T-cell (primary cell): Measurements from ENCODE around the gene LAMA3. TPM values are rescaled to one million over a fixed set of nuclear protein-coding genes. Genes with fewer than 3 reads are reported as not detected.
"Not testable (repeated sequence)": the region's sequence is repeated elsewhere in the genome, so short reads cannot be mapped to it uniquely, and the experiment has no call there.

Experiments used
- ATAC-seq, 4 experiments: fragments of 200-7000 bp in 3 of 4; fragments of 150-1000 bp in 1 of 4; cut with Tn5 transposase; replicated peaks in 1 of 4; 1 replicate in 3 of 4; 2 replicates in 1 of 4; pipeline ENCODE4 v1.10.0; 2021; ENCODE audit warnings: moderate library complexity in 3 of 4, mild to moderate bottlenecking in 2 of 4, moderate number of reproducible peaks in 1 of 4
- CTCF ChIA-PET, 2 donors: fragments of 300-600 bp; sonication (Branson Sonifier 250); formaldehyde crosslinking; loops; one replicate each; lab custom pipeline; 2022; ENCODE audit warnings: antibody characterized with exemption in 2 of 2; lab: Charles Lee
- POLR2A ChIA-PET, 2 donors: fragments of 300-600 bp; sonication (Branson Sonifier 250); formaldehyde crosslinking; loops; one replicate each; lab custom pipeline; 2022; ENCODE audit warnings: antibody characterized with exemption in 2 of 2; lab: Charles Lee
- DNase-seq, 35 experiments: peaks; one replicate each; pipeline versions ENCODE4 v3.0.0 to v3.0.0-alpha.2; 2013 to 2023
- H3K27ac ChIP-seq: one replicate; pipeline ENCODE4 v1.5.1; 2013; ENCODE audit warnings: low read length
- H3K27me3 ChIP-seq, 2 experiments: replicated peaks in 1 of 2; 1 replicate in 1 of 2; 2 replicates in 1 of 2; pipeline versions ENCODE4 v1.6.1 to v1.7.0; 2013; ENCODE audit warnings: low read length in 1 of 2, mixed read lengths in 1 of 2; ENCODE audit not compliant: control insufficient read depth in 2 of 2, insufficient read depth in 2 of 2; ENCODE audit errors: extremely low read depth in 1 of 2
- H3K36me3 ChIP-seq, 2 donors: 1 replicate in 1 of 2; 2 replicates in 1 of 2; pipeline versions ENCODE4 v1.6.1 to v1.7.0; 2013; ENCODE audit warnings: low read length in 1 of 2; ENCODE audit not compliant: control insufficient read depth in 2 of 2, insufficient read depth in 1 of 2; ENCODE audit errors: extremely low read depth in 1 of 2
- H3K4me1 ChIP-seq, 2 experiments: 1 replicate in 1 of 2; 2 replicates in 1 of 2; pipeline versions ENCODE4 v1.6.1 to v1.7.0; 2013; ENCODE audit warnings: low read length in 2 of 2, mixed read lengths in 1 of 2; ENCODE audit not compliant: insufficient read depth in 2 of 2, control insufficient read depth in 1 of 2; ENCODE audit errors: extremely low read depth in 1 of 2
- H3K4me3 ChIP-seq, 2 donors: 1 replicate in 1 of 2; 2 replicates in 1 of 2; pipeline versions ENCODE4 v1.5.1 to v1.7.0; 2013; ENCODE audit warnings: mild to moderate bottlenecking in 2 of 2, low read length in 1 of 2, moderate library complexity in 1 of 2; ENCODE audit not compliant: control insufficient read depth in 1 of 2; ENCODE audit errors: extremely low read depth in 1 of 2
- H3K9me3 ChIP-seq: 2 replicates; pipeline ENCODE4 v1.7.0; 2013
- H3K27ac Mint-ChIP-seq, 2 donors: one replicate each; pipeline ENCODE4 v1.8.0; 2020 to 2021; ENCODE audit warnings: mild to moderate bottlenecking in 2 of 2, mixed read lengths in 2 of 2
- H3K27me3 Mint-ChIP-seq, 2 donors: one replicate each; pipeline ENCODE4 v1.8.0; 2021 to 2022; ENCODE audit warnings: mixed read lengths in 2 of 2
- H3K36me3 Mint-ChIP-seq: one replicate; pipeline ENCODE4 v1.8.0; 2021; ENCODE audit warnings: mixed read lengths
- H3K4me1 Mint-ChIP-seq, 3 donors: one replicate each; pipeline ENCODE4 v1.8.0; 2020 to 2022; ENCODE audit warnings: mixed read lengths in 3 of 3, mild to moderate bottlenecking in 1 of 3
- H3K4me3 Mint-ChIP-seq, 3 donors: one replicate each; pipeline ENCODE4 v1.8.0; 2020 to 2022; ENCODE audit warnings: mild to moderate bottlenecking in 3 of 3, mixed read lengths in 3 of 3, moderate library complexity in 3 of 3
- H3K9me3 Mint-ChIP-seq, 3 donors: one replicate each; pipeline ENCODE4 v1.8.0; 2020 to 2022; ENCODE audit warnings: mixed read lengths in 3 of 3
- WGBS: methylation state at CpG from one replicate; pipeline ENCODE4 v1.1.5; 2013; ENCODE audit warnings: missing lambda C conversion rate; ENCODE audit not compliant: insufficient coverage; 5-methylcytosine and 5-hydroxymethylcytosine counted together
- total RNA-seq, 35 experiments: library from RNA in 6 of 35; stranded (reverse) in 6 of 35; fragments of 120-200 nt in 1 of 35; gene quantifications; one replicate each; pipeline versions ENCODE4 v1.2.1 to v1.2.4 and lab custom pipeline; 2013 to 2026

Gene LAMA3
- total RNA-seq, 5 donors from 2014 or later (not counting 1 experiment from before 2014, with no cell fraction given): 0.20 to 0.44 (median 0.26) TPM; not detected in 2

- H3K27ac Mint-ChIP-seq, CTCF ChIA-PET, H3K27me3 Mint-ChIP-seq, H3K36me3 Mint-ChIP-seq, H3K9me3 Mint-ChIP-seq, H3K4me3 Mint-ChIP-seq, H3K9me3 ChIP-seq, H3K27ac ChIP-seq, H3K4me3 ChIP-seq, DNase-seq, H3K27me3 ChIP-seq, POLR2A ChIA-PET, H3K36me3 ChIP-seq, ATAC-seq: not testable (repeated sequence)
- H3K4me1 Mint-ChIP-seq: peaks cover 16 to 22% (median 17%) of the 10 kb centered on the region in 3 donors
- peaks cover 12 to 22% of the 10 kb centered on the region in 2 experiments for H3K4me1 ChIP-seq
- 80% methylated on average over 1 of the region's 8 CpGs for WGBS
These were observed 26.8 kb downstream of the LAMA3 start for GRCh38 chr18:23716079-23716478.

GRCh38 chr18:23716516-23716915, 27.3 kb downstream of the LAMA3 start:
- H3K36me3 ChIP-seq: no peaks in the 10 kb centered on the region
- H3K27me3 Mint-ChIP-seq: peaks cover under 1% of the 10 kb centered on the region in 2 donors
- no peak for DNase-seq
- peaks cover 12 to 18% of the 10 kb centered on the region in 2 experiments for H3K4me1 ChIP-seq
- no peak for ATAC-seq
- no peaks in the 10 kb centered on the region for H3K9me3 Mint-ChIP-seq
- WGBS: 60% methylated on average over 1 of the region's 3 CpGs
- H3K4me1 Mint-ChIP-seq: peaks cover 16 to 22% (median 17%) of the 10 kb centered on the region in 3 donors
- no peak overlapping the region for H3K27ac ChIP-seq
- no peak overlapping the region for H3K27ac Mint-ChIP-seq
- H3K36me3 Mint-ChIP-seq: no peaks in the 10 kb centered on the region
- H3K4me3 ChIP-seq: no peak overlapping the region
- no peaks in the 10 kb centered on the region for H3K9me3 ChIP-seq
- ChIA-PET POLR2A (no interaction called here), CTCF (no interaction called here)
- H3K27me3 ChIP-seq: no peaks in the 10 kb centered on the region
- H3K4me3 Mint-ChIP-seq: no peak overlapping the region

GRCh38 chr18:23716966-23717365, 27.7 kb downstream of the LAMA3 start:
- H3K27ac ChIP-seq: no peak overlapping the region
- no peaks in the 10 kb centered on the region for H3K27me3 ChIP-seq
- ATAC-seq (no peak), DNase-seq (no peak)
- peaks cover 11 to 14% of the 10 kb centered on the region in 2 experiments for H3K4me1 ChIP-seq
- H3K9me3 ChIP-seq: no peaks in the 10 kb centered on the region
- no peak overlapping the region for H3K4me3 Mint-ChIP-seq
- peaks cover 2 to 5% of the 10 kb centered on the region in 2 donors for H3K27me3 Mint-ChIP-seq
- H3K9me3 Mint-ChIP-seq: no peaks in the 10 kb centered on the region
- H3K27ac Mint-ChIP-seq: no peak overlapping the region
- POLR2A ChIA-PET: no interaction called here
- CTCF ChIA-PET: interaction anchor here in 1 of 2 donors (0.8 kb wide), 1 partner anchor 14 kb away, joined by 3 read pairs; no protein-coding TSS in a partner anchor
- no peak overlapping the region for H3K4me3 ChIP-seq
- H3K36me3 ChIP-seq: no peaks in the 10 kb centered on the region
- H3K4me1 Mint-ChIP-seq: peaks cover 13 to 22% (median 14%) of the 10 kb centered on the region in 3 donors
- no peaks in the 10 kb centered on the region for H3K36me3 Mint-ChIP-seq

GRCh38 chr18:23718243-23718720, 29.0 kb downstream of the LAMA3 start:
- peaks cover under 1 to 2% of the 10 kb centered on the region in 2 experiments for H3K4me1 ChIP-seq
- ChIA-PET CTCF (no interaction called here), POLR2A (no interaction called here)
- Mint-ChIP-seq H3K27ac (no peak overlapping the region), H3K4me3 (no peak overlapping the region), H3K4me1 (peaks cover 2 to 9% (median 3%) of the 10 kb centered on the region in 3 donors), H3K27me3 (peaks cover 2 to 8% of the 10 kb centered on the region in 2 donors), H3K36me3 (no peaks in the 10 kb centered on the region), H3K9me3 (no peaks in the 10 kb centered on the region)
- no peaks in the 10 kb centered on the region for H3K27me3 ChIP-seq
- no peaks in the 10 kb centered on the region for H3K9me3 ChIP-seq
- no peak overlapping the region for H3K4me3 ChIP-seq
- DNase-seq: no peak
- ATAC-seq: no peak
- H3K27ac ChIP-seq: no peak overlapping the region
- 73% methylated on average over 3 of the region's 5 CpGs for WGBS
- H3K36me3 ChIP-seq: no peaks in the 10 kb centered on the region

- CTCF ChIA-PET: no interaction called here
- Mint-ChIP-seq H3K36me3 (no peaks in the 10 kb centered on the region), H3K27me3 (peaks cover 2 to 8% of the 10 kb centered on the region in 2 donors), H3K9me3 (no peaks in the 10 kb centered on the region), H3K4me1 (peaks cover 0 to 6% (median 0%) of the 10 kb centered on the region in 3 donors), H3K4me3 (no peak overlapping the region), H3K27ac (no peak overlapping the region)
- no CpG with 5 or more reads among the region's 2 CpGs for WGBS
- H3K36me3 ChIP-seq: no peaks in the 10 kb centered on the region
- DNase-seq (no peak), ATAC-seq (no peak)
- no peaks in the 10 kb centered on the region for H3K9me3 ChIP-seq
- no peaks in the 10 kb centered on the region for H3K27me3 ChIP-seq
- H3K4me3 ChIP-seq: no peak overlapping the region
- H3K27ac ChIP-seq: no peak overlapping the region
- POLR2A ChIA-PET: no interaction called here
- H3K4me1 ChIP-seq: no peaks in the 10 kb centered on the region
These were observed 29.5 kb downstream of the LAMA3 start for GRCh38 chr18:23718731-23719130.

- no peak overlapping the region for H3K4me3 Mint-ChIP-seq
- H3K36me3 Mint-ChIP-seq: no peaks in the 10 kb centered on the region
- Histone ChIP-seq H3K27me3 (no peaks in the 10 kb centered on the region), H3K27ac (no peak overlapping the region), H3K4me3 (no peak overlapping the region), H3K36me3 (no peaks in the 10 kb centered on the region), H3K9me3 (no peaks in the 10 kb centered on the region), H3K4me1 (no peaks in the 10 kb centered on the region)
- no peak for DNase-seq
- no peak for ATAC-seq
- ChIA-PET POLR2A (no interaction called here), CTCF (no interaction called here)
- 83% methylated on average over 1 of the region's 1 CpG for WGBS
- no peaks in the 10 kb centered on the region for H3K9me3 Mint-ChIP-seq
- H3K4me1 Mint-ChIP-seq: peaks cover 0 to 5% (median 0%) of the 10 kb centered on the region in 3 donors
- peaks cover 3 to 8% of the 10 kb centered on the region in 2 donors for H3K27me3 Mint-ChIP-seq
- no peak overlapping the region for H3K27ac Mint-ChIP-seq
These were observed 30.5 kb downstream of the LAMA3 start for GRCh38 chr18:23719634-23720201.
